Measurements from ENCODE around the gene MLANA.

DNA sequence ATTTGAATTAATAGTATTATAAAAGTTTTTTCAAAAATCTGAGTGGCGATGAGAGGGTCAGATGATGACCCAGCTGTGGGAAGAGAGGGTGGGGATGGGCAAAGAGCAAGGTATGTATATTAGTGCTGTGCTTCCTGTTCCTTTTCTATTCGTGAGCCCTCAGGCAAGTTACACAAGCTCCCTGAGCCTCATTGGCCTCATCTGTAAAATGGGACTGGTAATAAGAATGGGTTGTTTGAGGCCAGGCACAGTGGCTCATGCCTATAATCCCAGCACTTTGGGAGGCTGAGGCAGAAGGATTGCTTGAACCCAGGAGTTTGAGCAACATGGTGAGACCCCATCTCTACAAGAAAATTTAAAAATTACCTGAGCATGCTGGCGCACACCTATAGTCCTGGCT lies 24.0 kb upstream of the MLANA start:
- TF ChIP-seq, protein P1, sequence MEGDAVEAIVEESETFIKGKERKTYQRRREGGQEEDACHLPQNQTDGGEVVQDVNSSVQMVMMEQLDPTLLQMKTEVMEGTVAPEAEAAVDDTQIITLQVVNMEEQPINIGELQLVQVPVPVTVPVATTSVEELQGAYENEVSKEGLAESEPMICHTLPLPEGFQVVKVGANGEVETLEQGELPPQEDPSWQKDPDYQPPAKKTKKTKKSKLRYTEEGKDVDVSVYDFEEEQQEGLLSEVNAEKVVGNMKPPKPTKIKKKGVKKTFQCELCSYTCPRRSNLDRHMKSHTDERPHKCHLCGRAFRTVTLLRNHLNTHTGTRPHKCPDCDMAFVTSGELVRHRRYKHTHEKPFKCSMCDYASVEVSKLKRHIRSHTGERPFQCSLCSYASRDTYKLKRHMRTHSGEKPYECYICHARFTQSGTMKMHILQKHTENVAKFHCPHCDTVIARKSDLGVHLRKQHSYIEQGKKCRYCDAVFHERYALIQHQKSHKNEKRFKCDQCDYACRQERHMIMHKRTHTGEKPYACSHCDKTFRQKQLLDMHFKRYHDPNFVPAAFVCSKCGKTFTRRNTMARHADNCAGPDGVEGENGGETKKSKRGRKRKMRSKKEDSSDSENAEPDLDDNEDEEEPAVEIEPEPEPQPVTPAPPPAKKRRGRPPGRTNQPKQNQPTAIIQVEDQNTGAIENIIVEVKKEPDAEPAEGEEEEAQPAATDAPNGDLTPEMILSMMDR (IDR thresholded peaks at IDR 0.05): no peak
- no peak for TF ChIP-seq EZH2 (IDR thresholded peaks at IDR 0.05)

Measured in neural progenitor cell (in vitro differentiated cells).